ENCODE data around the gene AGA. TPM values are rescaled to one million over a fixed set of nuclear protein-coding genes. Genes with fewer than 3 reads are reported as not detected.

AGA gene
- total and polyA plus RNA-seq, 5 donors from 2014 or later: 19.6 to 51.5 (median 22.8) TPM

DNA sequence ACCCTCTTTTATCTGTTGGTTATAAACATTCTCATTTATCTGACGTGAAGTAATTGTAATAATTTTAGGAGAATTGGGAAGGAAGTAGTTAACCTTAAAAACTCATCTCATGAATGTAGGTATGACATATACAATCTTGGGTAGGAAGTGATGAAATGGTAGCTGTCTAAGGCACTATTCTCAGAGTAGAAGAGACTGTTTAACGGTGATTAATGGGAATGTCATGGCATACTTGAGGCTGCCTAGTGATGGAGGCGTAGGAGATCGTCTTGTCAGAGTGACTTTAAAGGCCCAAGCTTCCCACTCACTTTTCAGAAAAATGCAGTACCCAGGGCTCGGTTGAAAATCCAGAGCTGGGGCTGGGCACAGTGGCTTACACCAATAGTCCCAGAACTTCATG is 19.4 kb upstream of the AGA start:
- ATAC-seq (ENCODE audit: low read depth in 2 of 2) (no peak), DNase-seq (no peak)
- Mint-ChIP-seq H3K36me3 (no peaks in the 10 kb centered on the region), H3K4me3 (no peak overlapping the region), H3K27ac (no peak overlapping the region), H3K9me3 (peaks cover 0 to 3% (median 0%) of the 10 kb centered on the region in 7 donors), H3K4me1 (no peaks in the 10 kb centered on the region), H3K27me3 (no peaks in the 10 kb centered on the region)
- no peaks in the 10 kb centered on the region for H3K27me3 ChIP-seq (ENCODE audit: control insufficient read depth, insufficient read depth, low read length)
- no peaks in the 10 kb centered on the region for H3K4me1 ChIP-seq (ENCODE audit: control insufficient read depth, insufficient read depth, low read length, poor library complexity, severe bottlenecking)
- no peak overlapping the region for H3K27ac ChIP-seq (ENCODE audit: insufficient read depth, low read length, poor library complexity, severe bottlenecking)
- H3K9me3 ChIP-seq (ENCODE audit: control insufficient read depth in 2 of 2, low read length in 2 of 2): no peaks in the 10 kb centered on the region
- H3K36me3 ChIP-seq (ENCODE audit: control insufficient read depth, insufficient read depth, low read length): no peaks in the 10 kb centered on the region
- H3K4me3 ChIP-seq (ENCODE audit: low read depth, low read length): no peak overlapping the region

DNA sequence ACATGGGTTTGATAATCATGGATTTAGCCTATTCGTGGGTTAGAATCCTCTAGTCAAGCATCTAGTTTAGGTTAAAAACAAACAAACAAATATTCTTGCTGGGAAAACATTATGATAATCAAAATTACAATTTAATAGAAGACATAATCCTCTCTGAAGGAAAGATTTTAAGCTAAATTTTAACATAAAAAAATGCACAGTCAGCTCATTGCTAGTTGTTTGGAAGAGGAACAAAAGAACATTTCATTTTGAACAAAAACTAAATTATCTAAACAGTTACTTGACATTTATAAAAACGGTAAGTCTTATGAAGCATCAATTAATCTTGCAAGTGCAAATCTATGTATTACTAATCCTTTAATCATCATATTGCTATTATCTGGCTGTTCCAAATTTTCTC is 18.2 kb upstream of the AGA start:
- Mint-ChIP-seq H3K9me3 (peaks cover 0 to 3% (median 0%) of the 10 kb centered on the region in 7 donors), H3K27ac (no peak overlapping the region), H3K4me3 (no peak overlapping the region), H3K36me3 (no peaks in the 10 kb centered on the region), H3K4me1 (no peaks in the 10 kb centered on the region), H3K27me3 (no peaks in the 10 kb centered on the region)
- Histone ChIP-seq H3K4me1 (ENCODE audit: control insufficient read depth, insufficient read depth, low read length, poor library complexity, severe bottlenecking) (no peaks in the 10 kb centered on the region), H3K27ac (ENCODE audit: insufficient read depth, low read length, poor library complexity, severe bottlenecking) (no peak overlapping the region), H3K36me3 (ENCODE audit: control insufficient read depth, insufficient read depth, low read length) (no peaks in the 10 kb centered on the region), H3K9me3 (ENCODE audit: control insufficient read depth in 2 of 2, low read length in 2 of 2) (no peaks in the 10 kb centered on the region), H3K27me3 (ENCODE audit: control insufficient read depth, insufficient read depth, low read length) (no peaks in the 10 kb centered on the region), H3K4me3 (ENCODE audit: low read depth, low read length) (no peak overlapping the region)
- DNase-seq: no peak
- no peak for ATAC-seq (ENCODE audit: low read depth in 2 of 2)

DNA sequence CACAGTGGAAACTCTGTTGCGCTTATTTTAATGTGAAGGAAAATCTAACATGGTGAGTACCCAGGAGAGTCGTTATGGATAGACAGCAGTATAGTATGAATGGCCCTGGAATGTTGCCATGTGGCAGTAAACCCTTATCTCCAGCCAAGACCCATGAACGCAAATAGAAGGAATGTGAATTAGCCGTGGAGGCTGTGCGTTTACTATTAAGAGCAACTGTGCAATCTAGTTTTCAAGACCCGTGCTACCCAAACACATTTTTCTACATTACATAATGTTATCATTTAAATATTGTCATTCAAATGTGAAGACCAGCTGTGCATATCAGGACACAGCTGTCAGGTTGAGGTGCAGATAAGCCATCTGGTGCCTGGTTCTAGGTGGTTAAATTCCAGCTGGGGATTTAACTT is 13.3 kb upstream of the AGA start:
- no peak overlapping the region for H3K4me3 Mint-ChIP-seq
- no peaks in the 10 kb centered on the region for H3K9me3 Mint-ChIP-seq
- no peaks in the 10 kb centered on the region for H3K36me3 ChIP-seq (ENCODE audit: control insufficient read depth, insufficient read depth, low read length)
- H3K9me3 ChIP-seq (ENCODE audit: control insufficient read depth in 2 of 2, low read length in 2 of 2): no peaks in the 10 kb centered on the region
- no peak overlapping the region for H3K27ac ChIP-seq (ENCODE audit: insufficient read depth, low read length, poor library complexity, severe bottlenecking)
- no peak overlapping the region for H3K27ac Mint-ChIP-seq
- H3K27me3 Mint-ChIP-seq: peaks cover 5% of the 10 kb centered on the region
- H3K27me3 ChIP-seq (ENCODE audit: control insufficient read depth, insufficient read depth, low read length): no peaks in the 10 kb centered on the region
- no peak for DNase-seq
- H3K4me1 ChIP-seq (ENCODE audit: control insufficient read depth, insufficient read depth, low read length, poor library complexity, severe bottlenecking): no peaks in the 10 kb centered on the region
- H3K4me1 Mint-ChIP-seq: peaks cover 0 to 2% (median 0%) of the 10 kb centered on the region in 4 donors
- peaks cover 5% of the 10 kb centered on the region for H3K36me3 Mint-ChIP-seq
- no peak for ATAC-seq (ENCODE audit: low read depth in 2 of 2)
- no peak overlapping the region for H3K4me3 ChIP-seq (ENCODE audit: low read depth, low read length)

DNA sequence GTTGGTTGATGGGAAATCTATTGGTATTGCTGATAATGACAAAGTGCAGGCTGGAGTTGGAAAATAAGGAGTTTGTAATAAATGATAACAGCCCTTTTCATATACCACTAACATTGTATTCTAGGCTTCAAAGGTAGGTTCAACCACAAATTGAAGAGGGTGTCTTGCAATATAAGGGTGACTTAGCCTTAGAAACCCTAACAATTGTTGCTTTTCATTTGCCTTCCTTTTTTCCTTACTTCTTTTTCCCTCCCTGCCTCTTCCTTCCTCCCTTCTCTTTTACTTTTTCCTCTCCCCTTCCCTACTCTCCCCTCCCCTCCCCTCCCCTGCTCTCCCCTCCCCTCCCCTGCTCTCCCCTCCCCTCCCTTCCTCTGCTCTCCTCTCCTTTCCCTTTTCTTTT is 10.9 kb upstream of the AGA start:
- H3K36me3 ChIP-seq (ENCODE audit: control insufficient read depth, insufficient read depth, low read length): no peaks in the 10 kb centered on the region
- peaks cover 5% of the 10 kb centered on the region for H3K36me3 Mint-ChIP-seq
- no peak overlapping the region for H3K4me3 ChIP-seq (ENCODE audit: low read depth, low read length)
- H3K27ac ChIP-seq (ENCODE audit: insufficient read depth, low read length, poor library complexity, severe bottlenecking): no peak overlapping the region
- no peaks in the 10 kb centered on the region for H3K9me3 ChIP-seq (ENCODE audit: control insufficient read depth in 2 of 2, low read length in 2 of 2)
- no peaks in the 10 kb centered on the region for H3K27me3 ChIP-seq (ENCODE audit: control insufficient read depth, insufficient read depth, low read length)
- H3K27me3 Mint-ChIP-seq: peaks cover 5% of the 10 kb centered on the region
- no peak overlapping the region for H3K4me3 Mint-ChIP-seq
- peaks cover 0 to 10% (median 4%) of the 10 kb centered on the region in 4 donors for H3K4me1 Mint-ChIP-seq
- no peak for DNase-seq
- H3K4me1 ChIP-seq (ENCODE audit: control insufficient read depth, insufficient read depth, low read length, poor library complexity, severe bottlenecking): no peaks in the 10 kb centered on the region
- no peak for ATAC-seq (ENCODE audit: low read depth in 2 of 2)
- H3K27ac Mint-ChIP-seq: no peak overlapping the region
- peaks cover 0 to 3% (median 0%) of the 10 kb centered on the region in 7 donors for H3K9me3 Mint-ChIP-seq

DNA sequence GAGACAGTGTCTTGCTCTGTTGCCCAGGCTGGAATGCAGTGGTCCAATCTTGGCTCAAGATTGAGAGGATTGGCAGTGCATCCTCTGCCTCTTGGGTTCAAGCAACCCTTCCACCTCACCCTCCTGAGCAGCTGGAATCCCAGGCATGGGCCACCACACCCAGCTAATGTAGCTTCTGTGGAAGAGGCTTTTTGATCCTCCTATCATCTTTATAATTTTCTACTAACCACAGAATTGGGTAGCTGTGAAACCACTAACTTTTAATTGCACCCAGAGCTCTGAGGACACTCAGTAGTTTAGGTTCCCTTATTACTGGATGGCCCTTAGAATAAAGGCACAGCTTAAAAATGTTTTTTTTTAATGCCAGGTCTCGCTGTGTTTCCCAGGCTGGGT is 8.9 kb upstream of the AGA start:
- no peaks in the 10 kb centered on the region for H3K36me3 ChIP-seq (ENCODE audit: control insufficient read depth, insufficient read depth, low read length)
- H3K9me3 ChIP-seq (ENCODE audit: control insufficient read depth in 2 of 2, low read length in 2 of 2): no peaks in the 10 kb centered on the region
- H3K27ac ChIP-seq (ENCODE audit: insufficient read depth, low read length, poor library complexity, severe bottlenecking): no peak overlapping the region
- ATAC-seq (ENCODE audit: low read depth in 2 of 2): no peak
- peaks cover 5% of the 10 kb centered on the region for H3K36me3 Mint-ChIP-seq
- peaks cover 5% of the 10 kb centered on the region for H3K27me3 Mint-ChIP-seq
- peaks cover 0 to 3% (median 0%) of the 10 kb centered on the region in 7 donors for H3K9me3 Mint-ChIP-seq
- H3K4me1 ChIP-seq (ENCODE audit: control insufficient read depth, insufficient read depth, low read length, poor library complexity, severe bottlenecking): peaks cover 6% of the 10 kb centered on the region
- H3K27ac Mint-ChIP-seq: no peak overlapping the region
- H3K4me3 Mint-ChIP-seq: no peak overlapping the region
- peaks cover 13 to 26% (median 16%) of the 10 kb centered on the region in 4 donors for H3K4me1 Mint-ChIP-seq
- no peak overlapping the region for H3K4me3 ChIP-seq (ENCODE audit: low read depth, low read length)
- DNase-seq: no peak
- H3K27me3 ChIP-seq (ENCODE audit: control insufficient read depth, insufficient read depth, low read length): no peaks in the 10 kb centered on the region

DNA sequence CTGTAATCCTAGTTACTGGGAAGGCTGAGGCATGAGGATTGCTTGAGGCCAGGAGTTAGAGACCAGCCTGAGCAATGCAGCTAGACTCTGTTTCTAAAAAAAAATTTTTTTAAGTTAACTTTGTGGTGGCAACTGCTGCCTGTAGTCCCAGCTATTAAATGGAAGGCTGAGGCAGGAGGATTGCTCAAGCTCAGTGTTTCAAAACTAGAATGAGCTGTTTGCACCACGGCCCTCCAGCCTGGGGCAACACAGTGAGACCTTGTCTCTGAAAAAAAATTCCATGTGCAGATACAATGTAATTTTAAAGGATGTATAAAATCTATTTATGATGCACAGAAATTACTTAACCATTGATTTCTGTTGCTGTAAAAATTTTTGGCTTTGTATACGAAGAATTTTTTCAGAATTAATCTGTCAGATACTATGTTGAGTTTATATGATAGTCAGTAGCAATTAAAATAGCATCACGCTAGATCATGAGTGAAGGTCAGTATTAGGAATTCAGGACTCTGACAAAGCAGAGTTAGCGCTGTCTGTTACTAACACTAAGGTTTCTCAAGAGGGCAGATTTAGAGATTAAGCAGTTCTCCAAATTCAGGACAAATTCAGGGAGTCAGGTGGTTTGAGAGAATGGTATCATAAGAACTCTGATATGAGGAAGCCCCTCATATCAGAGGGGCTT is 8.3 kb upstream of the AGA start:
- H3K27me3 Mint-ChIP-seq: peaks cover 5% of the 10 kb centered on the region
- no peak overlapping the region for H3K4me3 ChIP-seq (ENCODE audit: low read depth, low read length)
- no peaks in the 10 kb centered on the region for H3K27me3 ChIP-seq (ENCODE audit: control insufficient read depth, insufficient read depth, low read length)
- no peaks in the 10 kb centered on the region for H3K9me3 ChIP-seq (ENCODE audit: control insufficient read depth in 2 of 2, low read length in 2 of 2)
- peaks cover 5% of the 10 kb centered on the region for H3K36me3 Mint-ChIP-seq
- peaks cover 0 to 3% (median 0%) of the 10 kb centered on the region in 7 donors for H3K9me3 Mint-ChIP-seq
- H3K27ac ChIP-seq (ENCODE audit: insufficient read depth, low read length, poor library complexity, severe bottlenecking): no peak overlapping the region
- peaks cover 6% of the 10 kb centered on the region for H3K4me1 ChIP-seq (ENCODE audit: control insufficient read depth, insufficient read depth, low read length, poor library complexity, severe bottlenecking)
- ATAC-seq (ENCODE audit: low read depth in 2 of 2) (no peak), DNase-seq (no peak)
- no peak overlapping the region for H3K4me3 Mint-ChIP-seq
- no peak overlapping the region for H3K27ac Mint-ChIP-seq
- H3K4me1 Mint-ChIP-seq: peaks cover 13 to 26% (median 17%) of the 10 kb centered on the region in 4 donors
- H3K36me3 ChIP-seq (ENCODE audit: control insufficient read depth, insufficient read depth, low read length): no peaks in the 10 kb centered on the region

DNA sequence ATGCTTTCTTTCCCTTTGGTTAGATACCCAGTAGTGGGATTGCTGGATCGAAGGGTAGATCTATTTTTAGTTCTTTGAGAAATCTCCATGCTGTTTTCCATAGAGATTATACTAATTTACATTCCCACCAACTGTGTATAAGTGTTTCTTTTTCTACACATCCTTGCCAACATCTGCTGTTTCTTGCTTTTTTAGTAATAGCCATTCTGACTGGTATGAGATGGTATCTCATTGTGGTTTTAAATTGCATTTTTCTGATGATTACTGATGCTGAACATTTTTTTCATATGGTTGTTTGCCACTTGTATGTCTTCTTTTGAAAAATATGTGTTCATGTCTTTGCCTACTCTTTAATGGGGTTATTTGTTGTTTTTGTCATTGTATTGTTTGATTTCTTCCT is 6.6 kb upstream of the AGA start:
- H3K36me3 ChIP-seq (ENCODE audit: control insufficient read depth, insufficient read depth, low read length): no peaks in the 10 kb centered on the region
- Mint-ChIP-seq H3K4me1 (peaks cover 13 to 26% (median 19%) of the 10 kb centered on the region in 4 donors), H3K9me3 (peaks cover 0 to 3% (median 0%) of the 10 kb centered on the region in 7 donors), H3K36me3 (peaks cover 5% of the 10 kb centered on the region), H3K4me3 (no peak overlapping the region), H3K27me3 (no peaks in the 10 kb centered on the region), H3K27ac (no peak overlapping the region)
- no peak overlapping the region for H3K27ac ChIP-seq (ENCODE audit: insufficient read depth, low read length, poor library complexity, severe bottlenecking)
- ATAC-seq (ENCODE audit: low read depth in 2 of 2) (no peak), DNase-seq (no peak)
- H3K9me3 ChIP-seq (ENCODE audit: control insufficient read depth in 2 of 2, low read length in 2 of 2): no peaks in the 10 kb centered on the region
- no peak overlapping the region for H3K4me3 ChIP-seq (ENCODE audit: low read depth, low read length)
- H3K27me3 ChIP-seq (ENCODE audit: control insufficient read depth, insufficient read depth, low read length): no peaks in the 10 kb centered on the region
- peaks cover 6% of the 10 kb centered on the region for H3K4me1 ChIP-seq (ENCODE audit: control insufficient read depth, insufficient read depth, low read length, poor library complexity, severe bottlenecking)

DNA sequence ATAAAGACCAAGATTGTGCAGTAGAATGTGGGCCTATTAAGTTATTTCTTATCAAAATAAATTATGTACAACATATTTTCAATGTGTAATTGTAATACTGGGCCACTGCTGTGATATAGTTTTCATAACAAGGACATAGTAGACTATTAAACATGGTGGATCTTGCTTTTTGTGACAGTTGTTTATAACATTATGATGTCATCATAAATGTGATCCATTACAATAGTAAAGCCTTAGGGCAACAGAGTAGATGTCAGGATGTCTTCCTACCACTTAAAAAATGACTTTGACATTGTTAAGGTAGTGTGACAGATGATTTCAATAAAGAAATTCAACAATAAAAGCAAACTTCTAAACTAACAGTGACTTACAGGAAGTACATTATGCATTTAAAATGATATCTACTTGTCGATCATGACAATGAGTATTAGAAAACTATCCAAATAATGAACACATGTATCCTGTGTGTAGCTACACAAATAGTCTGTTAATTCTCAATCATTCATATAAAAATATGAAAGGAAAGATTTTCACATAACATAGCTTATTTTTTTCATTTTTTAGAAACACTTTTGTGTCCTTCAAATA is 5.3 kb upstream of the AGA start:
- ATAC-seq (ENCODE audit: low read depth in 2 of 2): no peak

More for the DNA sequence above, 5.3 kb upstream of the AGA start:
- no peak overlapping the region for H3K27ac ChIP-seq (ENCODE audit: insufficient read depth, low read length, poor library complexity, severe bottlenecking)
- no peaks in the 10 kb centered on the region for H3K36me3 ChIP-seq (ENCODE audit: control insufficient read depth, insufficient read depth, low read length)
- Mint-ChIP-seq H3K36me3 (peaks cover 3% of the 10 kb centered on the region), H3K4me3 (peak overlapping the region in 2 of 4 donors; percentile 1 to 37), H3K27me3 (no peaks in the 10 kb centered on the region), H3K9me3 (peaks cover 0 to 3% (median 0%) of the 10 kb centered on the region in 7 donors), H3K4me1 (peaks cover 13 to 33% (median 25%) of the 10 kb centered on the region in 4 donors), H3K27ac (no peak overlapping the region)
- DNase-seq: no peak
- H3K4me1 ChIP-seq (ENCODE audit: control insufficient read depth, insufficient read depth, low read length, poor library complexity, severe bottlenecking): peaks cover 15% of the 10 kb centered on the region
- H3K27me3 ChIP-seq (ENCODE audit: control insufficient read depth, insufficient read depth, low read length): no peaks in the 10 kb centered on the region
- H3K9me3 ChIP-seq (ENCODE audit: control insufficient read depth in 2 of 2, low read length in 2 of 2): no peaks in the 10 kb centered on the region
- H3K4me3 ChIP-seq (ENCODE audit: low read depth, low read length): peak overlapping the region; percentile 8

All from CD4-positive, CD25-positive, alpha-beta regulatory T cell (primary cell).